GM18526 (cell line): ENCODE data around the gene MRPS30.

Experiments used
- POLR2A ChIP-seq: IDR thresholded peaks from 3 replicates; pipeline ENCODE4 v1.6.1; 2011; ENCODE audit not compliant: insufficient read length; ENCODE audit errors: extremely low read depth

Gene MRPS30

GRCh38 chr5:44808435-44809214 is at the start of gene MRPS30:
MRPS30 (plus strand) TSS chr5:44808947; CDS start chr5:44808963, 16 bp downstream.
- TF ChIP-seq POLR2A = peak; percentile 73

DNA sequence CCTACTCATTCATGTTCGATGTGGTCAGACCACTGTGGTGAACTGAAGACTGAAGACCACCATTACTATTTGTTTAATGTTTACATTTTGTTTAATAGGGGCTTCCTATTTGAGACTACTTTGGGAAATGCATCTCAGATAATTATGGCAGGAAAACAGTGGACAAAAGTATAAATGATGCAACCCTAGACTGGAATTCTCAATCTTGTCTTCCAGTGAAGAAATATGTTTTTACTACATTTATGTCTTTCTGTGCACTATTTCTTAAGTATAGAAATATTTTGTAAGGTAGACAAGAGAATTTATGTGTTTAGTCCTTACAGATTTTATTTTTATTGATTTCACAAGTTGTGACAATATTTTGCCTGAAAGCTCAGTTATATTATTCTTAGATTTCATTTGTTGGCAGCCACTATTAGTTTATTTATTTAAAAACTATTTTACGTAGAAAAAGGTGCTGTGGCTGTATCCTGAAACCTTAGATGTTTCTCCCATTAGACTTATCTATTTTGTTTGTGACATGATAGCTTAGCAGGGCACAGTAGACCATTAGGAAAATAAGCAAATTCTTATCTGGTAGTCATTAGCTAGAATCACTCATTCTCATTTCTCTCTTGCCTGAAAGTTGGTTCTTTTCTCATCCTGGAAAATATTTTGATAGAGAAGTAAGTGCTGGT is 39.4 kb upstream of the MRPS30 start:
- TF ChIP-seq POLR2A = no peak

DNA sequence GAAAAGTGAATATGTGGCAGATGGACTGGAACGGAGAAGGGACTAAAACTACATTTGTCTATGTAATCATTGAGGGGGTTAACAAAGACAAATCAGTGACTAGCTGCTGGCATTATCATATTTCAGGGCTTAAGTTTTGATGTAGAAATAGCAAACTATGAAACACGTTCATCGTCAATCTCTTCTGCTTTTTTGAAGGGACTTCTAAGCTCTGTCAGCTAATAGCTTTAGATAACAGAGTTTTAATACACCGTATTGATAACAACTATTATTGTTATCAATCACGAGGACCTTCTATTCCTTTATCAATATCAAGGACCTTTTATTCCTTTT is 38.9 kb upstream of the MRPS30 start:
- no peak for TF ChIP-seq POLR2A

- no peak for TF ChIP-seq POLR2A
These were observed 37.7 kb upstream of the MRPS30 start for GRCh38 chr5:44770780-44771717.

DNA sequence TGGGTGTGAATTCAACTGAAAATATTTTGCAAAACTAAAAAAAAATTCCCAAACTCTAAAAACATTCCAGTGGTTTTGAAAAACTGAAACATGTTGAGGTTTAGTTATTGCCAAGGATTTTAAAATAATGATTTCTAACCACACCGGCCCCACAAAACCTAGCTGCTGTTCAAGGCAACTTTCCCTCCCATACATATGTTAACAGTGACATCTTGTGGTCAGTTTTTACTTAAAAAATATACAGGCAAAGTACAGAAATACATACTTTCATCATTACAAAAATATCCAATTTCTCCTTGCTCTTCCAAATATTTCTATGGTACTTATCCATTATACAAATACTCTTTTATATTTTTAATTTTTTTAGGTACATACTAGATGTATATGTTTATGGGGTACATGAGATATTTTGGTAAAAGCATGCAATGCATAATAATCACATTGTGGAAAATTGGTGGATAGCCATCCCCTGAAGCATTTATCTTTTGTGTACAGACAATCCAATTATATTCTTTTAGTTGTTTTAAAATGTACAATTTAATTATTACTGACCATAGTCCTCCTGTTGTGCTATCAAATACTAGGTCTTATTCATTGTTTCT is 34.4 kb upstream of the MRPS30 start:
- TF ChIP-seq POLR2A = no peak

- TF ChIP-seq POLR2A = no peak
These were observed 29.6 kb upstream of the MRPS30 start for GRCh38 chr5:44779167-44779566.

DNA sequence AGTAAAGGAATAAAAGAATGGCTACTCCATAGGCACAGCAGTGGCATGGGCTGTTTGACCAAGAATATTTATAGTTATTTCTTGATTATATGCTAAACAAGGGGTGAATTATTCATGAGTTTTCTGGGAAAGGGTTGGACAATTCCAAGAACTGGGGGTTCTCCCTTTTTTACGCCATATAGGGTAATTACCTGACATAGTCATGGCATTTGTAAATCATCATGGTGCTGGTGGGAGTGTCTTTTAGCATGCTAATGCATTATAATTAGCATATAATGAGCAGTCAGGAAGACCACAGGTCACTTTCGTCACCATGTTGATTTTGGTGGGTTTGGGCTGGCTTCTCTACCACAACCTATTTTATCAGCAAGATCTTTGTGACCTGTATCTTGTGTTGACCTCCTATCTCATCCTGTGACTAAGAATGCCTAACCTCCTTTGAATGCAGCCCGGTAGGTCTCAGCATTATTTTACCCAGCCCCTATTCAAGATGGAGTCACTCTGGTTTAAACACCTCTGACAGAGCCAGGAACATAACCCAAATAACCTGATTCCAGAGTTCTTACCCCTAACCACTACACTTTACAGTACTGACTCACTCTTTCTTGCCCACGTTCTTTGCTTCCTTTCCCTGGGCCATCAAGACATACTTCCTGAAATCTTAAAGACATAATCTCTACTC is 25.0 kb upstream of the MRPS30 start:
- no peak for TF ChIP-seq POLR2A

DNA sequence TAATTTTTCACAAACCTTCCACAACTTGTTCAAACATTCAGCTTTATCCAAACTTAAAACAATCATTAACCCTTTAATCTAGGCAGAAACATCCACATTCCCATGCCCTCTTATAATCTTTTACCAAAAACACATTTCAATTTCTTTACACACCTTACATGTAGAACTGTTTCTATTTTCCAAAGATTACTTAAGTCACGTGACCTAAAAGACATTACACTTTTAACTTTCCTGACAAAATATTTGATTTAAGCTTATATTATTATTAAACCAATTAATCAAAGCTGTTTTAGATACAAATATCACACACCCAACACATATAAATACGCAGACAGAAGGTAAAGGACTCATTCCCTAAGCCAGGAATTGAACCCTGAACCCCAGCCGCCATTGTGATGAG is 21.0 kb upstream of the MRPS30 start:
- no peak for TF ChIP-seq POLR2A

DNA sequence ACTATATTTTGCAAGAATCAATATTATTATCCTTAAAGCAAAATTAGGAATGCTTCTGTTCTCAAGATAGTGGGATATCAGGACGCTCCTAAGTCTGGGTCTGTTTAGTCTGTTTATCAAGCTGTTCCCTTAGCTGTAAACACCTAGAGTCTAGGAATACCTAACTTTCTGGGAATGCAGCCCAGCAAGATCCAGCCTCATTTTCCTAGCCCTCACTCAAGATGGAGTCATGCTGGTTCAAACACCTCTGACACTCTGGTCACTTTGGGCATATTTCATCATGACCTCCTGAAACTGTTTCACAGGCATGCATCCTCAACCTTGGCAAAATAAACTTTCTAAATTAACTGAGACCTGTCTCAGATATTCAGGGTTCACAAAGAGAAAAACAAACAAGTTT is 14.4 kb upstream of the MRPS30 start:
- no peak for TF ChIP-seq POLR2A

DNA sequence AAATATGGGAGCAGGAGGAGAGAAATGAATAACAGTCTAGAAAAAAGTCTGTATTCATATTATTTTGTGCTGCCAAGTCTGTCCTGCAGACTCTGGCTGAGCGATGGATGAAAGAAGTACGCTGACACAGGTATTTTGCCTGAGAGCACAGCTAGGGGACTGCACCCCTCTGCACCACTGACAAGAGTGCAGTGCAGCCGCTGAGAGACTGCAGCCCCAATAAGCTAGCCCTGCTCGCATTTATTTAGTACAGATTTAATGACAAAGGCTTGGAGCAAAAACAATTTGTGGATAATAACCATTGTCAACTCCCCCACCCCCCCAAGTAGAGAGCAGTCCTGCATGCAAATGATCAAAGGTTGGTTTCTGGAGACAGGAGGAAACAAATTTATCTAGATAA is 13.3 kb upstream of the MRPS30 start:
- TF ChIP-seq POLR2A = no peak

- TF ChIP-seq POLR2A = no peak
These were observed 10.9 kb upstream of the MRPS30 start for GRCh38 chr5:44797841-44798240.

DNA sequence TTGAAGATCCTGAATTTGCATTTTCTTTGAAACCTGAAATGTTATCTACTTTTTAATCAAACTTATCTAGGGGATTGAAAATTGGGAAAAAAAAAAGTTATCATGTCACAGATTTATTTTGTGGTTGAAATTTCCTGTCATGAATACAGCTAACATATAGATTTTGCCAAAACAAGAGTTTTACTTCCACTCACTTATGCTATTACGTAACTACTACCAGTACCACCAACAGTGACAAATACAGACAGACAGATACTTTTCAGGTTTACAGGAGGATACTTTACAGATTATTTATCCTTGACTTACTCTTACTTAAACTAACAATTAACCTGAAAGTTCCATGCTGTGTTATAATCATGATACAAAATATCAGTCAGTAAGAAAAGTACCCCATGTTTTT is 6.8 kb upstream of the MRPS30 start:
- TF ChIP-seq POLR2A = no peak

GRCh38 chr5:44806608-44807007 is 2.1 kb upstream of the MRPS30 start:
- TF ChIP-seq POLR2A = no peak

- TF ChIP-seq POLR2A = no peak
These were observed 1.5 kb upstream of the MRPS30 start for GRCh38 chr5:44807269-44807668.

DNA sequence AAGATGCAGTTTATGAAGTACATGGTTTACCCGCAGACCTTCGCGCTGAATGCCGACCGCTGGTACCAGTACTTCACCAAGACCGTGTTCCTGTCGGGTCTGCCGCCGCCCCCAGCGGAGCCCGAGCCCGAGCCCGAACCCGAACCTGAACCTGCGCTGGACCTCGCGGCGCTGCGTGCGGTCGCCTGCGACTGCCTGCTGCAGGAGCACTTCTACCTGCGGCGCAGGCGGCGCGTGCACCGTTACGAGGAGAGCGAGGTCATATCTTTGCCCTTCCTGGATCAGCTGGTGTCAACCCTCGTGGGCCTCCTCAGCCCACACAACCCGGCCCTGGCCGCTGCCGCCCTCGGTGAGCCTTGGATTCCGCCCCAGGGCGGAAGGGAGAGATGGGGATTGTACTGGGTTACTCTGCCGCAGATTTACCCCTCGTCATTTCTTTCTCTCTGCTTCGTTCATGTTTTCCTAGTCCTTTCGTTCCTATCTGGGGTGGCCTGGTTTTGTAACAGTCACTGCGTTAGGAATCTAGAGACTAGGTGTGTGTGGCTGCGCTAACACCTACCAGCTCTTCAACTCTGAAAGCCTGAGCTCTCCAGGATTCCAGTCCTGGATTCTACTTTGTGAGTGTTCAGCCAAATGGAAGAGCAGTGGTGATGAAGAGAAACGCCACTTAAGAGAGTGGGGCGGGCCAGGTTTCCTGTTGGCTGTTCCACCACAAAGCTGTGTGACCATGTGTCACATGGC is 638 bp downstream of the MRPS30 start:
- TF ChIP-seq POLR2A = no peak
